Measurements from ENCODE around the gene ERN1. TPM values are rescaled to one million over a fixed set of nuclear protein-coding genes. Genes with fewer than 3 reads are reported as not detected.
A peak's percentile ranks its signal among the peaks of the same experiment; 100 is the strongest.

ERN1 gene
- total RNA-seq, 2 donors from 2014 or later, result 63.3 to 77.1 TPM

DNA sequence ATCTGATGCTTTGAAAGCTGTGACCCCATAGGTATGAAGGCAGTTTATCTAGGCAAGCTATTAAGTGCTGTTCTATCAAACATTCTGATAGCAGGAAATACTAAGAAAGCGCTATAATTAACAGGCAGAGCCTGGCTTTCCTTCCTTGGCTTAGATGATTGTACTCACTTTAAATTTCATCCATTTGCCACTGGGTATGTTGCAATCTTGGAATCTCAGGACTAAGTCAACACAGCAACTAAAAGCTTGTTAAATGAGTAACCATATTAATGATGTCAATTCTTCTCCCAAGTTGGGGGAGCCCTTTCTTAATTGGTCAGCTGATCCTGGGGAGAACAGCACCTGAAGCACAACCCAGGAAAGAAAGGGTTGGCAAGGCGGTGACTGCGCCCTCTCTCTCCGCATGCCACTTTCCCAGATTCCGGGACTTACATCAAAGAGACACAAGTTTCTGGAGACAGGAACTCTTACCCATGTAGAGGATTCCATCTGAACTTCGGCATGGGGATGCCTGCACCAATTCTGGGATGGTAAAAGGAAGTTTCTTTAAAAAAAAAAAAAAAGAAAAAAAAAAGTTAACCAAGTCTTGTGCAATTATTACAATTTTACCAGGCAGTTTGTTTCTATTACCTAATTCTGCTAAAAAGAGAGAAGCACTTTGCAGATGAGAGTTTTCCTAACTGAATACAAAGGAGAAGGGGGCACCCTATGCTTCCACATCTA, 55.1 kb downstream of the ERN1 start:
- intact Hi-C loops (cut with DNase I), result no loop called here
- ATAC-seq (peak; percentile 94), DNase-seq (peak; percentile 78 to 90 (median 84))
- peak in 1 of 3 donors; percentile 24 for TF ChIP-seq POLR2A (IDR thresholded peaks at IDR 0.05)
- TF ChIP-seq, protein P1, sequence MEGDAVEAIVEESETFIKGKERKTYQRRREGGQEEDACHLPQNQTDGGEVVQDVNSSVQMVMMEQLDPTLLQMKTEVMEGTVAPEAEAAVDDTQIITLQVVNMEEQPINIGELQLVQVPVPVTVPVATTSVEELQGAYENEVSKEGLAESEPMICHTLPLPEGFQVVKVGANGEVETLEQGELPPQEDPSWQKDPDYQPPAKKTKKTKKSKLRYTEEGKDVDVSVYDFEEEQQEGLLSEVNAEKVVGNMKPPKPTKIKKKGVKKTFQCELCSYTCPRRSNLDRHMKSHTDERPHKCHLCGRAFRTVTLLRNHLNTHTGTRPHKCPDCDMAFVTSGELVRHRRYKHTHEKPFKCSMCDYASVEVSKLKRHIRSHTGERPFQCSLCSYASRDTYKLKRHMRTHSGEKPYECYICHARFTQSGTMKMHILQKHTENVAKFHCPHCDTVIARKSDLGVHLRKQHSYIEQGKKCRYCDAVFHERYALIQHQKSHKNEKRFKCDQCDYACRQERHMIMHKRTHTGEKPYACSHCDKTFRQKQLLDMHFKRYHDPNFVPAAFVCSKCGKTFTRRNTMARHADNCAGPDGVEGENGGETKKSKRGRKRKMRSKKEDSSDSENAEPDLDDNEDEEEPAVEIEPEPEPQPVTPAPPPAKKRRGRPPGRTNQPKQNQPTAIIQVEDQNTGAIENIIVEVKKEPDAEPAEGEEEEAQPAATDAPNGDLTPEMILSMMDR (IDR thresholded peaks at IDR 0.05), result peak in 1 of 7 experiments; percentile 19
- WGBS, 2 donors, result 10 to 24% methylated on average over 6 of the region's 6 CpGs
- Histone ChIP-seq H3K27me3 (no peaks in the 10 kb centered on the region), H3K4me1 (peaks cover 52% of the 10 kb centered on the region), H3K27ac (peak overlapping the region; percentile 76 to 88 (median 82)), H3K4me3 (no peak overlapping the region), H3K9me3 (no peaks in the 10 kb centered on the region), H3K36me3 (replicated peaks in 1 of 2; ENCODE audit: insufficient read depth in 1 of 2, low read depth in 2 of 2) (peaks cover 14 to 17% of the 10 kb centered on the region in 2 donors)

DNA sequence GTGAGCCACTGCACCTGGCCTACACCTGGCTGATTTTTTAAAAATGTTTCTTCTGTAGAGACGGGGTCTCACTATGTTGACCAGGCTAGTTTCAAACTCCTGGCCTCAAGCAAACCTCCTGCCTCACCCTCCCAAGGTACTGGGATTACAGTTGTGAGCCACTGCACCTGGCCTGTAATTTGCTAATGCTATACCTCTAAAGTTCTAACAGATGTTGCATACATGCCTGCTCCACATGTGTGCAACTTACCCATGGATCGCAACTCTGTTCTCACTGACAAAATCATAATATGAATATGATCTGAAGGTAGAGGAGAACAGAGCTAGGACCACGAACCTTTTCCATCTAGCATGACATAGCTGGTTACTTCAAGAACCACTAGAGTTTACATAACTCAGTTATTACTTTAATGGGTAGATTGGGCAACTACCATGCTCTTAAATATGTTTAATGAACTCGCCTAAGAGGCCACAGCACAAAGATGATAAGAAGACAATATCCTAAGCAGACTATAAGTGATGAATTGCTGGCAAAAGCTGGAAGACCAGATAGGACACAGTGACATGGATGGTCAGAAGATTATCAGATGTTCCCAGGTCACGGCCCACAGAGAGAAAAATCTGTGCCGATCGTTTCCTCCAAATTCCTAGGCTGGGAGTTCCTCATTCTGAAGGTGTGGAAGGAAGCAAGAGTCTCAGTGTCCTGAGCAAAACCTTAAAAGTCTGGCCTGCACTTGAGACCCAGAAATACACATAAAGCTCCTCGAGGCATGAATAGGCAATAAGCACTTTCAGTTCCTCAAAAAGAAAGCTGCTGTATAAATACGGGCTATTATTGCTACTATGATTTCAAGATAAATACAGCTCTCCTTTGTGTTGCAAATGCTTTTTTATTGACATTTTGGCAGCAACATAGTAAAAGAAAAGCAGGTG, 55.9 kb downstream of the ERN1 start:
- intact Hi-C loops (cut with DNase I), result no loop called here
- ATAC-seq, result no peak
- Histone ChIP-seq H3K9me3 (no peaks in the 10 kb centered on the region), H3K36me3 (replicated peaks in 1 of 2; ENCODE audit: insufficient read depth in 1 of 2, low read depth in 2 of 2) (peaks cover 18 to 21% of the 10 kb centered on the region in 2 donors), H3K4me3 (no peak overlapping the region), H3K4me1 (peaks cover 52% of the 10 kb centered on the region), H3K27ac (peak overlapping the region; percentile 74 to 88 (median 82)), H3K27me3 (no peaks in the 10 kb centered on the region)
- no peak for DNase-seq
- TF ChIP-seq POLR2A (IDR thresholded peaks at IDR 0.05), result no peak
- TF ChIP-seq, protein P1 (IDR thresholded peaks at IDR 0.05), result no peak
- WGBS, 2 donors, result 27 to 31% methylated on average over 9 of the region's 9 CpGs

DNA sequence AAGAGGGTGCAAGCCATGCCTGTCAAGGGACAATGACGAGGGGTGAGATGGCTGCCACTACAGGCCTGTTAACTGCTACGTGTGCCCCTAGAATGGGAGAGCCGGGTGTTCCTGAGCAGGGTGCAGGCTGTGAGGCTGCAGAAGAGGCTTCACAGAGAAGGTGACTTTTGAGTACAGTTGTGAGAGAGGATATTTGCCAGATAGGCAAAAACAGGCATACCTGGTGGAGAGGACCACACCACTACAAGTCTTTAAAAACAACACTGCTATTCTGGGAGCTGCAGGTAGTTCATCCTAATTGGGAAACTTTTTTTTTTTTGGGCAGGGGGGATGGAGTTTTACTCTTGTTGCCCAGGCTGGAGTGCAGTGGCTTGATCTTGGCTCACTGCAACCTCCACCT, 58.8 kb downstream of the ERN1 start:
- WGBS, 2 donors, result 89 to 90% methylated on average over 3 of the region's 3 CpGs
- H3K27ac ChIP-seq, result no peak overlapping the region
- no peaks in the 10 kb centered on the region for H3K9me3 ChIP-seq
- H3K4me3 ChIP-seq, result no peak overlapping the region
- ATAC-seq (no peak), DNase-seq (no peak)
- intact Hi-C loops (cut with DNase I), result no loop called here
- H3K4me1 ChIP-seq, result peaks cover 36% of the 10 kb centered on the region
- peaks cover 29 to 33% of the 10 kb centered on the region in 2 donors for H3K36me3 ChIP-seq (replicated peaks in 1 of 2; ENCODE audit: insufficient read depth in 1 of 2, low read depth in 2 of 2)
- no peaks in the 10 kb centered on the region for H3K27me3 ChIP-seq
- TF ChIP-seq, protein P1 (IDR thresholded peaks at IDR 0.05), result no peak
- no peak for TF ChIP-seq POLR2A (IDR thresholded peaks at IDR 0.05)

DNA sequence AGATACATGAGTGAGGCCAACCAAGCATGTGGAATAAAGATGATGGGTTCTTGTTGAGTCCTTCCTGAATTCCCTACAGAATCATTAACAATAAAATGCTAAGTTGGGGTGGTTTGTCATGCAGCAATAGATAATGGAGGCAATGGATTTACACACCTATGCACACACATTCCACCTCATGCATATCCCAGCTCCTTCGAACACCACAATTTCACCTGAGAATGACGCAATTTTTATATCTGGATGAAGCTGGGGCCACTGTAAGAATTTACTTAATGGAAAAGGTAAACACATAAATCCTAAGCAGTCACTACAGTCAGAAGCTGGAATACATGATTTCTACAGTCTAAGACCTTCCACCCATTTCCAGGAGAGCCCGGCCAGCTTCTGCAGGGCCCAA, 59.7 kb downstream of the ERN1 start:
- WGBS, 2 donors, result 89 to 98% methylated on average over 3 of the region's 3 CpGs
- ATAC-seq (no peak), DNase-seq (no peak)
- peaks cover 27% of the 10 kb centered on the region for H3K4me1 ChIP-seq
- intact Hi-C loops (cut with DNase I), result no loop called here
- no peak overlapping the region for H3K27ac ChIP-seq
- H3K36me3 ChIP-seq (replicated peaks in 1 of 2; ENCODE audit: insufficient read depth in 1 of 2, low read depth in 2 of 2), result peaks cover 29 to 38% of the 10 kb centered on the region in 2 donors
- H3K4me3 ChIP-seq, result no peak overlapping the region
- no peak for TF ChIP-seq POLR2A (IDR thresholded peaks at IDR 0.05)
- TF ChIP-seq, protein P1 (IDR thresholded peaks at IDR 0.05), result no peak
- H3K27me3 ChIP-seq, result no peaks in the 10 kb centered on the region
- no peaks in the 10 kb centered on the region for H3K9me3 ChIP-seq

Data from body of pancreas (tissue), 4 donors.